Measurements from ENCODE around the gene PTPRN2.
"Not testable (repeated sequence)": the region's sequence is repeated elsewhere in the genome, so short reads cannot be mapped to it uniquely, and the experiment has no call there.

PTPRN2 gene

DNA sequence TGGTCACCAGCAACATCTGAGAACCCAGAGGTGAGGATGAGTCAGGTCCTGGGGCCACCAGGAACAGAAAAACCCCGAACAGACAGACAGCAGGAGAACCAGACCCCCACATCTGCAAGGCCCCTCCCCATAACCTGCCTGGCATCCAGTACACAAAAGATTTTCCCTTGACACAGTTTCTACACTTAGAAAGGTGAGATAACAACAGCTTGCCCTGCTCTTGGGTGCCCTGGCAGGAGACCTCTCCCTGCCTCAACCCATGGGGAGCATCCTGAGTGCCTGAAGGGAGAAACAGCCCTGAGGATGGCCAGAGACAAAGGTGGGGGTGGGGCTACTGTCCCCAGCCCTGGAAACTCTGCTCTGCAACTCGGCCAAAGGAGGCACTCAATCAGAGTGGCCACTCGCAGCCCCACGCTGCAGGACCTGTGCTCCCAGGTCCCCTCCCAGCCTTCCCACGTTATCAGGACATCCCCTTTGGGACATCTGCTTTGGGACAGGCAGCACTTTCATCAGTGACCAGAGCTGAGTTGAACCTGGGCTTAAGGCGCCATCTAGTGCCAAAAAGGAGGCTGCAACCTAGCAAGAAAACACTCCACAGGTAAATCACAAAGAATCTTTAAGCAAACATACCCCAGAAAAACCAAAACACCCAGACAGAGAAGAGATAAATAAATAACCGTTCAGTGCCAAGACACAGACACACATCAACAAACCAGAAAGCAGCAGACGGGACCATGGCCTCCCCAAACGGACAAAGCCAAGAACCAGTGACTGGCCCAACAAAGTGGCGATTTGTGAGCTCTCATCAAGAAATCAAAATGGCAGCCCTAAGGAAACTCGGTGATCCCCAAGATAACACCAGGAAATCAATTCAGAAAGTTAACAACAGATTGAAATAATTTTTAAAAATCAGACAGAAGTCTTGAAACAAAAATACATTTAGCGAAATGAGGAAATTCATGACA, 233.7 kb downstream of the PTPRN2 start:
- ChIA-PET POLR2A (no interaction called here), CTCF (interaction anchor here (0.5 to 1.2 kb wide), 11 partner anchors 10 to 1848 kb away, joined by 3 to 5 read pairs (median 3); no protein-coding TSS in a partner anchor)
- TF ChIP-seq SP1 (IDR thresholded peaks at IDR 0.05): no peak
- no peak for TF ChIP-seq ELF4 (IDR thresholded peaks at IDR 0.05)
- no peak for TF ChIP-seq HDGF (IDR thresholded peaks at IDR 0.05; ENCODE audit: borderline replicate concordance)
- no peak for TF ChIP-seq TARDBP (IDR thresholded peaks at IDR 0.05)
- TF ChIP-seq FOXK2 (IDR thresholded peaks at IDR 0.05): no peak
- no peak for TF ChIP-seq FOXM1 (IDR thresholded peaks at IDR 0.05; ENCODE audit: borderline replicate concordance)
- TF ChIP-seq ZNF384 (IDR thresholded peaks at IDR 0.05): no peak
- TF ChIP-seq ARNT (IDR thresholded peaks at IDR 0.05): no peak
- TF ChIP-seq BHLHE40 (IDR thresholded peaks at IDR 0.05; ENCODE audit: borderline replicate concordance): no peak
- TF ChIP-seq FOXA1 (IDR thresholded peaks at IDR 0.05): no peak
- no peak for TF ChIP-seq LEF1 (IDR thresholded peaks at IDR 0.05; ENCODE audit: borderline replicate concordance)
- peak; percentile 37 for DNase-seq (ENCODE audit: extremely low spot score)

DNA sequence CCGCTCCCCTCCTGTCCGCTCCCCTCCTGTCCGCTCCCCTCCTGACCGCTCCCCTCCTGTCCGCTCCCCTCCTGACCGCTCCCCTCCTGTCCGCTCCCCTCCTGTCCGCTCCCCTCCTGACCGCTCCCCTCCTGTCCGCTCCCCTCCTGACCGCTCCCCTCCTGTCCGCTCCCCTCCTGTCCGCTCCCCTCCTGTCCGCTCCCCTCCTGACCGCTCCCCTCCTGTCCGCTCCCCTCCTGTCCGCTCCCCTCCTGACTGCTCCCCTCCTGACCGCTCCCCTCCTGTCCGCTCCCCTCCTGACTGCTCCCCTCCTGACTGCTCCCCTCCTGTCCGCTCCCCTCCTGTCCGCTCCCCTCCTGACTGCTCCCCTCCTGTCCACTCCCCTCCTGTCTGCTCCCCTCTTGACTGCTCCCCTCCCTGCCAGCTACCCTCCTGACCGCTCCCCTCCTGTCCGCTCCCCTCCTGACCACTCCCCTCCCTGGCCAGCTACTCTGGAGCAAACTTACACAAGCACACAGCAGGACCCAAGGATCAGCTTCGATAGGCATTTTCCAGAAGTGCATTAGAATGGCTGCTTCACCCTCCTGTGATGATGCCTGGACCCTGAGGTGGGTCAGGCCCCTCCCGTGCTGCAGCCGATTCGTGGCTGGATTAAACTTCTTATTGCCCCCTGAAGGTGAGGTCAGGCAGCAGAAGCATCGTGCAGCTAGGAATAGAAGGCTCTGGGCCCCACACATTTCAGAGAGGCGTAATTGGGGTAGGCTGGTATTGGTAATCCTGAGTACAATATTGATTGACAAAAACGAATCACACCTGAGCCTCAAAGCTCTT, 235.5 kb downstream of the PTPRN2 start:
- DNase-seq (ENCODE audit: extremely low spot score); POLR2A ChIA-PET; CTCF ChIA-PET: not testable (repeated sequence)

DNA sequence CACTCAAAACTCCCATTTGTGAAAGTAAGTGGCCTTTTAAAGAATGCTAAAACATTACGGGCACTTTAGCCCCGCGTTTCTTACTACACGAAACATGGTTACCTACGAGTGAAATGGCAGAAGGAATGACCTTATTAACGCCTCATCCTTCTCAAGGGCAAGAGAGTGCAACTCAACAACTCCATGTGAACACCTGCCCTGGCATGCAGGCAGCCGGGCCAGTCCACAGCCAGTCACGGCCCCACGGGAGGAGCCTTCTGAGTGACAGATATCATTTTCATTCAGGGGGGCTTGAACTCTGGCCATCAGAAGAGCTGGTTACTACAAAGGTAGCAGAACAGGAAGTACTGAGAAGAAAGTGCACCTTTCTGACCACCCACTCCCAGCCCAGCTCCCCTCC, 236.1 kb downstream of the PTPRN2 start:
- POLR2A ChIA-PET: no interaction called here
- TF ChIP-seq SP1 (IDR thresholded peaks at IDR 0.05): no peak
- no peak for TF ChIP-seq FOXA1 (IDR thresholded peaks at IDR 0.05)
- no peak for TF ChIP-seq SUZ12 (IDR thresholded peaks at IDR 0.05)
- TF ChIP-seq ZNF384 (IDR thresholded peaks at IDR 0.05): no peak
- no peak for TF ChIP-seq HDGF (IDR thresholded peaks at IDR 0.05; ENCODE audit: borderline replicate concordance)
- TF ChIP-seq LEF1 (IDR thresholded peaks at IDR 0.05; ENCODE audit: borderline replicate concordance): no peak
- no peak for TF ChIP-seq NFRKB (IDR thresholded peaks at IDR 0.05)
- CTCF ChIA-PET: no interaction called here
- no peak for DNase-seq (ENCODE audit: extremely low spot score)

DNA sequence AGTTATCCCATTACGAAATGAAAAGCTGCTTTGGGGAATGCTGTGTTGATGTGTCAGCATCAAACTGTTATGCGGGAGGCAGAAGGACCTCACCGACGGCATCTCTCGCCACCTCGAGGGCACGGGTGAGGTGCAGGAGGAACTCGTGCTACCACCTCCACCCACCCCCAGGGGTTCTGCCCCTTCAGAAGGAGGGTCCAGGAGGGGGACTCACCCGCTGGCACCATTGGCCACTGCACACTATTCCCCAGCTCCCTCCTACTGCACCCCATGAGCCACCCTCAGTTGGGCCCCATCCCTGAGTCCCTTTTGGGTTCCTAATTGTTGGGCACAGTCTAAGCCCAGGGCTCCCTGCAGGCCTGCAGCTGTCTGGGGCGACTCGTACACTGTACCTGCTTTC, 236.6 kb downstream of the PTPRN2 start:
- CTCF ChIA-PET: no interaction called here
- POLR2A ChIA-PET: no interaction called here
- no peak for DNase-seq (ENCODE audit: extremely low spot score)

DNA sequence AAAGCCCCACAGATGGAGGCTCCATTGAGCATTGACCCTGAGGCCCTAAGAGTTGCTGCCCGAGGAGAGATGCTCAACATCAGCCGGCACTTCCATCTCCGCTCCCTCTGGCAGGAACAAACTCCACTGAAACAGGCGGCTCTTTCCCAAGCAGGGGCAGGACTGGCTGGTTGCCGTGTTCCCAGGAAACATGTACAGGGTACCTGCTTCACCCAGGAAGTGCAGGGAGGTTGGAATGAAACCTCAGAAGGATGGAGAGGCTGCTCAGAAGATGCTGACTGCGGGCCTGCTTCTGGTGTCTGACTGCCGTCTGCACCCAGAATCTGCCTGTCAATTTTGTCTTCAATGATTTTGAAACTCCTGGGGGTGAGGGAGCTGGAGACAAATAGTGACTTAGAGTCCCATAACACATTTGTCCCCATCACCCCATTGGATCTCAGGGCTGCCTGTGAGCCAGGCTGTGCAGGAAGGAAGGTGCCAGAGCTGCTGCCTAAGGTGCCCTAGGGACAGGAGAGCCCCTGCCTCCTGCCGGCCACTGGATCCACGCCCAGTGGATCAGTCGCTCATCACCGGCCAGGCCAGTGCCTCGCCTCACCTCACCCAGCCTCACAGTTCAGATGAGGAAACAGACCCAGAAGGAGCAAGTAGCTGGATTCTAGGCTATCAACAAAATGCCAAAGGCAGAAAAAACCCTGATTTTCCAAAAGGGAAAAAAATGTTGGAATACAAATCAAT, 237.3 kb downstream of the PTPRN2 start:
- ChIA-PET CTCF (no interaction called here), POLR2A (no interaction called here)
- no peak for TF ChIP-seq FOXA1 (IDR thresholded peaks at IDR 0.05)
- no peak for TF ChIP-seq TARDBP (IDR thresholded peaks at IDR 0.05)
- DNase-seq (ENCODE audit: extremely low spot score): no peak

More for the DNA sequence above, 236.6 kb downstream of the PTPRN2 start:
- no peak for TF ChIP-seq L3MBTL2 (conservative IDR thresholded peaks at IDR 0.05)
- TF ChIP-seq FOXM1 (IDR thresholded peaks at IDR 0.05; ENCODE audit: borderline replicate concordance): no peak

DNA sequence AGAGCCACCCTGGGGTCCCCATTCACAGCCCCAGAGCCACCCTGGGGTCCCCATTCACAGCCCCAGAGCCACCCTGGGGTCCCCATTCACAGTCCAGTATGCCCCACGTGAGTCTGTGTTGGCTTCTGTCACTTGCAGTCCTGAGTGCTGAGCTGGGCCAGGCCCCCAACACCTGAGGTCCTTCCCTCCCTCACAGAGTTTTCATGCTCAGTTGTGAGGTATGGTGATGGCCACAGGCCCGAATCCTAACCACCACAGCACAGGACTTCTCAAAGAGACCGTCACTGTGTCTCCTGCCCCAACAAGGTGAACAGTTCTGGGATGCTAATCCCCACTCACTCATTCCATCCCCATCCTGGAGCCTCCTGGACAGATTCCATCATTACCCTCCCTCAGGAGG, 239.2 kb downstream of the PTPRN2 start:
- no peak for TF ChIP-seq SP1 (IDR thresholded peaks at IDR 0.05)
- no peak for TF ChIP-seq ZNF384 (IDR thresholded peaks at IDR 0.05)
- no peak for TF ChIP-seq TARDBP (IDR thresholded peaks at IDR 0.05)
- no peak for TF ChIP-seq LEF1 (IDR thresholded peaks at IDR 0.05; ENCODE audit: borderline replicate concordance)
- TF ChIP-seq L3MBTL2 (conservative IDR thresholded peaks at IDR 0.05): no peak
- ChIA-PET POLR2A (no interaction called here), CTCF (no interaction called here)
- DNase-seq (ENCODE audit: extremely low spot score): no peak

DNA sequence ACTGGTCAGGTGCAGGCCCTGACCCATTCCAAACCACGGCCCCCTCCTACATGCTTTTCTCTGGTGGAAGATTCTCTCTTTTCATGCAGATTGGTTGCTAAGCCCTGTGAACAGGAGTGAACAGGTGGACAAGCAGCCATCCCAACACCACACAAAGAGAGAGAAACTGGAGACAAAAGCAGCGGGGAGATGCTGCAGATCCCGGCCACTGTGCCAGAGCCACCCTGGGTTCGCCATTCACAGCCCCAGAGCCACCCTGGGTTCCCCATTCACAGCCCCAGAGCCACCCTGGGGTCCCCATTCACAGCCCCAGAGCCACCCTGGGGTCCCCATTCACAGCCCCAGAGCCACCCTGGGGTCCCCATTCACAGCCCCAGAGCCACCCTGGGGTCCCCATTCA, 239.6 kb downstream of the PTPRN2 start:
- CTCF ChIA-PET; POLR2A ChIA-PET; DNase-seq (ENCODE audit: extremely low spot score): not testable (repeated sequence)

DNA sequence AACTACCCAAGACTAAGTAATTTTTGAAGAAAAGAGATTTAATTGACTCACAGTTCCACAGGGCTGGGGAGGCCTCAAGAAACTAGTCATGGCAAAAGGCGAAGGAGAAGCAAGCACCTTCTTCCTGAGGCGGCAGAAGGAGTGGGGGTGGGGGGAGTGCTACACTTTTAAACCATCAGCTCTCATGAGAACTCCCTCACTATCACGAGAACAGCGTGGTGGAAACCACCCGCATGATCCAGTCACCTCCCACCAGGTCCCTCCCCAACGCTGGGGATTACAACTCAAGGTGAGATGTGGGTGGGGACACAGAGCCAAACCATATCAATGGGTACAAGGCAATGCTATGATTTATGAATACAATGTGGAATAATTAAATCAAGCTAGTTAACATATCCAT, 241.9 kb downstream of the PTPRN2 start:
- ChIA-PET POLR2A (no interaction called here), CTCF (no interaction called here)
- no peak for TF ChIP-seq ZNF384 (IDR thresholded peaks at IDR 0.05)
- TF ChIP-seq, protein P1, sequence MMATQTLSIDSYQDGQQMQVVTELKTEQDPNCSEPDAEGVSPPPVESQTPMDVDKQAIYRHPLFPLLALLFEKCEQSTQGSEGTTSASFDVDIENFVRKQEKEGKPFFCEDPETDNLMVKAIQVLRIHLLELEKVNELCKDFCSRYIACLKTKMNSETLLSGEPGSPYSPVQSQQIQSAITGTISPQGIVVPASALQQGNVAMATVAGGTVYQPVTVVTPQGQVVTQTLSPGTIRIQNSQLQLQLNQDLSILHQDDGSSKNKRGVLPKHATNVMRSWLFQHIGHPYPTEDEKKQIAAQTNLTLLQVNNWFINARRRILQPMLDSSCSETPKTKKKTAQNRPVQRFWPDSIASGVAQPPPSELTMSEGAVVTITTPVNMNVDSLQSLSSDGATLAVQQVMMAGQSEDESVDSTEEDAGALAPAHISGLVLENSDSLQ (IDR thresholded peaks at IDR 0.05): no peak
- no peak for TF ChIP-seq SP1 (IDR thresholded peaks at IDR 0.05)
- TF ChIP-seq CTBP1 (IDR thresholded peaks at IDR 0.05; ENCODE audit: borderline replicate concordance): no peak
- no peak for TF ChIP-seq FOXA1 (IDR thresholded peaks at IDR 0.05)
- no peak for TF ChIP-seq SUZ12 (IDR thresholded peaks at IDR 0.05)
- TF ChIP-seq ELF4 (IDR thresholded peaks at IDR 0.05): no peak
- no peak for TF ChIP-seq HDGF (IDR thresholded peaks at IDR 0.05; ENCODE audit: borderline replicate concordance)
- no peak for TF ChIP-seq TARDBP (IDR thresholded peaks at IDR 0.05)
- TF ChIP-seq LEF1 (IDR thresholded peaks at IDR 0.05; ENCODE audit: borderline replicate concordance): no peak
- no peak for DNase-seq (ENCODE audit: extremely low spot score)
